H9 (cell line): Measurements from ENCODE around the gene C11orf58. TPM values are rescaled to one million over a fixed set of nuclear protein-coding genes. Genes with fewer than 3 reads are reported as not detected.

Experiments
- DNase-seq: peaks from one replicate; pipeline ENCODE4 v3.0.0-alpha.2; 2017
- H2AFZ ChIP-seq: one replicate; pipeline ENCODE4 v1.6.1; 2013; ENCODE audit warnings: mild to moderate bottlenecking, low read length, control low read depth, moderate library complexity
- H2AK5ac ChIP-seq: 2 replicates; pipeline ENCODE4 v1.6.1; 2013; ENCODE audit warnings: low read length, control low read depth, mixed read lengths; ENCODE audit not compliant: insufficient read length
- H2BK120ac ChIP-seq: one replicate; pipeline ENCODE4 v1.6.1; 2013; ENCODE audit warnings: low read depth, mild to moderate bottlenecking, low read length, control low read depth, inconsistent platforms; ENCODE audit not compliant: poor library complexity, severe bottlenecking
- H2BK12ac ChIP-seq: 2 replicates; pipeline ENCODE4 v1.6.1; 2013; ENCODE audit warnings: low read length, control low read depth, mixed read lengths, low read depth; ENCODE audit not compliant: insufficient read length
- H2BK15ac ChIP-seq: 2 replicates; pipeline ENCODE4 v1.6.1; 2013; ENCODE audit warnings: low read depth, low read length, control low read depth
- H2BK20ac ChIP-seq: one replicate; pipeline ENCODE4 v1.6.1; 2013; ENCODE audit warnings: low read depth, mild to moderate bottlenecking, low read length, control low read depth, inconsistent platforms; ENCODE audit not compliant: poor library complexity, severe bottlenecking
- H2BK5ac ChIP-seq: 2 replicates; pipeline ENCODE4 v1.6.1; 2013; ENCODE audit warnings: low read length, control low read depth, mixed read lengths; ENCODE audit not compliant: insufficient read length
- H3K14ac ChIP-seq: 2 replicates; pipeline ENCODE4 v1.6.1; 2013; ENCODE audit warnings: low read length, control low read depth; ENCODE audit not compliant: insufficient read depth
- H3K18ac ChIP-seq: 2 replicates; pipeline ENCODE4 v1.6.1; 2013; ENCODE audit warnings: low read depth, mild to moderate bottlenecking, mixed read lengths, low read length, control low read depth; ENCODE audit not compliant: insufficient read length
- H3K23ac ChIP-seq: 2 replicates; pipeline ENCODE4 v1.6.1; 2013; ENCODE audit warnings: low read length, control low read depth, mixed read lengths, low read depth; ENCODE audit not compliant: insufficient read length
- H3K23me2 ChIP-seq: 2 replicates; pipeline ENCODE4 v1.6.1; 2013; ENCODE audit warnings: low read depth, mild to moderate bottlenecking, mixed read lengths, low read length, control low read depth; ENCODE audit not compliant: insufficient read length, poor library complexity, severe bottlenecking
- H3K27ac ChIP-seq: 2 replicates; pipeline ENCODE4 v1.5.1; 2013; ENCODE audit warnings: low read length, control low read depth, mixed read lengths, low read depth; ENCODE audit not compliant: insufficient read length
- H3K27me3 ChIP-seq: 2 replicates; pipeline ENCODE4 v1.6.1; 2013; ENCODE audit warnings: low read length, control low read depth, inconsistent platforms; ENCODE audit not compliant: insufficient read depth
- H3K4ac ChIP-seq: 2 replicates; pipeline ENCODE4 v1.6.1; 2013; ENCODE audit warnings: low read depth, mild to moderate bottlenecking, control low read depth, inconsistent platforms, low read length, moderate library complexity
- H3K4me1 ChIP-seq: 2 replicates; pipeline ENCODE4 v1.6.1; 2013; ENCODE audit warnings: low read length, control low read depth, inconsistent platforms; ENCODE audit not compliant: insufficient read depth
- H3K4me2 ChIP-seq: 2 replicates; pipeline ENCODE4 v1.6.1; 2013; ENCODE audit warnings: low read length, control low read depth, mixed read lengths; ENCODE audit not compliant: insufficient read length, insufficient read depth
- H3K56ac ChIP-seq: 2 replicates; pipeline ENCODE4 v1.6.1; 2013; ENCODE audit warnings: low read depth, mild to moderate bottlenecking, mixed read lengths, low read length, control low read depth; ENCODE audit not compliant: insufficient read length
- H3K79me1 ChIP-seq: 2 replicates; pipeline ENCODE4 v1.6.1; 2013; ENCODE audit warnings: low read depth, mild to moderate bottlenecking, moderate library complexity, low read length, control low read depth, inconsistent platforms; ENCODE audit not compliant: insufficient read depth, poor library complexity, severe bottlenecking
- H3K79me2 ChIP-seq: 2 replicates; pipeline ENCODE4 v1.6.1; 2013; ENCODE audit warnings: low read length, control low read depth, inconsistent platforms; ENCODE audit not compliant: insufficient read depth
- H3K9ac ChIP-seq: 2 replicates; pipeline ENCODE4 v1.6.1; 2013; ENCODE audit warnings: low read length, control low read depth, mixed read lengths; ENCODE audit not compliant: insufficient read length; ENCODE audit errors: extremely low read depth
- H3K9me3 ChIP-seq: one replicate; pipeline ENCODE4 v1.6.1; 2013; ENCODE audit warnings: low read depth, low read length, inconsistent platforms; ENCODE audit not compliant: control insufficient read depth
- H3T11ph ChIP-seq: one replicate; pipeline ENCODE4 v1.6.1; 2013; ENCODE audit warnings: mild to moderate bottlenecking, low read length, control low read depth, inconsistent platforms
- H4K20me1 ChIP-seq: one replicate; pipeline ENCODE4 v1.6.1; 2013; ENCODE audit not compliant: control insufficient read depth, insufficient read length, insufficient read depth
- H4K5ac ChIP-seq: 2 replicates; pipeline ENCODE4 v1.6.1; 2013; ENCODE audit warnings: low read depth, mild to moderate bottlenecking, mixed read lengths, low read length, control low read depth; ENCODE audit not compliant: insufficient read length
- H4K8ac ChIP-seq: replicated peaks from 2 replicates; pipeline ENCODE4 v1.6.1; 2013; ENCODE audit warnings: low read length, control low read depth, mixed read lengths, low read depth; ENCODE audit not compliant: insufficient read length
- H4K91ac ChIP-seq: 2 replicates; pipeline ENCODE4 v1.6.1; 2013; ENCODE audit warnings: low read depth, mild to moderate bottlenecking, moderate library complexity, mixed read lengths, low read length, control low read depth; ENCODE audit not compliant: insufficient read length
- H3K27ac Mint-ChIP-seq, 3 experiments: 2 replicates in 2 of 3; 3 replicates in 1 of 3; pipeline ENCODE4 v1.8.0; 2020 to 2021; ENCODE audit warnings: mixed read lengths in 3 of 3, mild to moderate bottlenecking in 1 of 3, moderate library complexity in 1 of 3
- H3K27me3 Mint-ChIP-seq: 2 replicates; pipeline ENCODE4 v1.8.0; 2021; ENCODE audit warnings: low read depth, mild to moderate bottlenecking, moderate library complexity, mixed read lengths
- H3K36me3 Mint-ChIP-seq, 3 experiments: 2 replicates in 2 of 3; 3 replicates in 1 of 3; pipeline ENCODE4 v1.8.0; 2020 to 2021; ENCODE audit warnings: low read depth in 3 of 3, mixed read lengths in 3 of 3; ENCODE audit not compliant: insufficient read depth in 1 of 3
- H3K4me1 Mint-ChIP-seq, 2 experiments: 2 replicates each; pipeline ENCODE4 v1.8.0; 2020; ENCODE audit warnings: mixed read lengths in 2 of 2
- H3K4me3 Mint-ChIP-seq, 2 experiments: 2 replicates in 1 of 2; 3 replicates in 1 of 2; pipeline ENCODE4 v1.8.0; 2020 to 2021; ENCODE audit warnings: mild to moderate bottlenecking in 2 of 2, mixed read lengths in 2 of 2, moderate library complexity in 1 of 2
- H3K9me3 Mint-ChIP-seq, 2 experiments: 2 replicates in 1 of 2; 3 replicates in 1 of 2; pipeline ENCODE4 v1.8.0; 2020; ENCODE audit warnings: mild to moderate bottlenecking in 2 of 2, mixed read lengths in 2 of 2, moderate library complexity in 1 of 2
- CTCF ChIP-seq: fragments of 200-600 bp; sonication (generic); conservative IDR thresholded peaks from 3 replicates; pipeline ENCODE4 v1.8.0; 2021; ENCODE audit warnings: antibody characterized with exemption, mild to moderate bottlenecking
- WGBS: extraction: QIAGEN DNeasy Blood & Tissue Kit; methylation state at CpG from one replicate; pipeline ENCODE4 v1.1.7; 2013; ENCODE audit warnings: missing lambda C conversion rate, low lambda C conversion rate, mixed read lengths; ENCODE audit not compliant: insufficient read length; ENCODE audit errors: extremely low coverage; 5-methylcytosine and 5-hydroxymethylcytosine counted together
- total RNA-seq: library from RNA; stranded (reverse); gene quantifications from 2 replicates; pipeline ENCODE4 v1.2.1, GENCODE V29; 2021

The C11orf58 gene
- total RNA-seq, 1 experiment from 2014 or later: 169 TPM

GRCh38 chr11:16758382-16759024, 20.1 kb downstream of the C11orf58 start:
- H3K4me3 Mint-ChIP-seq: no peak overlapping the region
- Histone ChIP-seq H2BK5ac (no peak overlapping the region), H3K4me2 (no peak overlapping the region), H3K9ac (no peak overlapping the region), H3K23ac (no peak overlapping the region), H3T11ph (no peak overlapping the region), H3K4me1 (no peaks in the 10 kb centered on the region), H3K9me3 (no peaks in the 10 kb centered on the region), H3K27ac (no peak overlapping the region), H3K27me3 (no peaks in the 10 kb centered on the region), H2BK120ac (no peak overlapping the region), H3K18ac (no peak overlapping the region), H2AFZ (no peak overlapping the region), H4K91ac (no peak overlapping the region), H3K79me1 (no peaks in the 10 kb centered on the region), H4K8ac (no peak overlapping the region), H2BK15ac (no peak overlapping the region), H4K5ac (no peak overlapping the region), H4K20me1 (no peaks in the 10 kb centered on the region), H3K56ac (no peak overlapping the region), H3K23me2 (no peaks in the 10 kb centered on the region), H2BK12ac (no peak overlapping the region), H2BK20ac (no peak overlapping the region), H3K4ac (no peak overlapping the region), H3K14ac (no peak overlapping the region), H2AK5ac (no peak overlapping the region), H3K79me2 (no peaks in the 10 kb centered on the region)
- TF ChIP-seq CTCF: no peak
- H3K27ac Mint-ChIP-seq: peak overlapping the region in 1 of 3 experiments; percentile 62; a peak in 2 of 7 replicates
- no peaks in the 10 kb centered on the region for H3K4me1 Mint-ChIP-seq
- DNase-seq: no peak
- H3K27me3 Mint-ChIP-seq: no peaks in the 10 kb centered on the region
- no peaks in the 10 kb centered on the region for H3K9me3 Mint-ChIP-seq
- peaks cover 13 to 41% (median 36%) of the 10 kb centered on the region in 3 experiments; a peak in 6 of 7 replicates for H3K36me3 Mint-ChIP-seq
- WGBS: no CpG with 5 or more reads among the region's 4 CpGs
